Keratinocyte (primary cell): ENCODE results near the gene DTX3L. TPM values are rescaled to one million over a fixed set of nuclear protein-coding genes. Genes with fewer than 3 reads are reported as not detected.

ENCODE experiments used
- DNase-seq: peaks from one replicate; pipeline ENCODE4 v3.0.0-alpha.2; 2011; ENCODE audit warnings: low read depth, missing footprints, low spot score
- FAIRE-seq: peaks from 2 replicates; lab custom pipeline; 2011; peaks lifted over from hg19 to GRCh38; lab: Jason Lieb, UNC
- H2AFZ ChIP-seq: 2 replicates; pipeline ENCODE4 v1.6.0; 2012; ENCODE audit warnings: low read length, control low read depth, inconsistent platforms; ENCODE audit not compliant: control insufficient read depth
- H3K27ac ChIP-seq: 2 replicates; pipeline ENCODE4 v1.5.1; 2011; ENCODE audit warnings: low read length; ENCODE audit not compliant: control insufficient read depth, insufficient read depth
- H3K27me3 ChIP-seq: 3 replicates; pipeline ENCODE4 v1.6.0; 2011; ENCODE audit warnings: low read length; ENCODE audit not compliant: control insufficient read depth, insufficient read depth; ENCODE audit errors: extremely low read depth
- H3K36me3 ChIP-seq, 2 experiments: 2 replicates in 1 of 2; 3 replicates in 1 of 2; pipeline ENCODE4 v1.5.1; 2011; ENCODE audit warnings: low read length in 2 of 2, mild to moderate bottlenecking in 1 of 2; ENCODE audit not compliant: control insufficient read depth in 2 of 2, insufficient read depth in 2 of 2; ENCODE audit errors: extremely low read depth in 1 of 2
- H3K4me1 ChIP-seq: 3 replicates; pipeline ENCODE4 v1.5.1; 2011; ENCODE audit warnings: low read length; ENCODE audit not compliant: control insufficient read depth, insufficient read depth; ENCODE audit errors: extremely low read depth
- H3K4me2 ChIP-seq: 3 replicates; pipeline ENCODE4 v1.6.0; 2011; ENCODE audit warnings: low read depth, low read length; ENCODE audit not compliant: control insufficient read depth, insufficient read depth; ENCODE audit errors: extremely low read depth
- H3K4me3 ChIP-seq, 3 experiments: fragments of 200-600 bp in 1 of 3; sonication (generic) in 1 of 3; 2 replicates in 2 of 3; 3 replicates in 1 of 3; pipeline ENCODE4 v1.5.1; 2011 to 2016; ENCODE audit warnings: low read length in 3 of 3, mild to moderate bottlenecking in 3 of 3, control low read depth in 2 of 3, inconsistent platforms in 1 of 3, low read depth in 1 of 3, mixed read lengths in 1 of 3, mixed run types in 1 of 3, moderate library complexity in 1 of 3; ENCODE audit not compliant: control insufficient read depth in 2 of 3, insufficient read depth in 2 of 3; ENCODE audit errors: extremely low read depth in 1 of 3
- H3K79me2 ChIP-seq: 2 replicates; pipeline ENCODE4 v1.6.0; 2012; ENCODE audit warnings: low read length; ENCODE audit not compliant: control insufficient read depth, insufficient read depth
- H3K9ac ChIP-seq: 3 replicates; pipeline ENCODE4 v1.6.0; 2011; ENCODE audit warnings: low read length; ENCODE audit not compliant: control insufficient read depth, insufficient read depth; ENCODE audit errors: extremely low read depth
- H3K9me1 ChIP-seq: 3 replicates; pipeline ENCODE4 v1.6.0; 2011; ENCODE audit warnings: low read length; ENCODE audit not compliant: control insufficient read depth, insufficient read depth; ENCODE audit errors: extremely low read depth
- H3K9me3 ChIP-seq: 2 replicates; pipeline ENCODE4 v1.5.1; 2012; ENCODE audit warnings: low read depth, low read length; ENCODE audit not compliant: control insufficient read depth
- H4K20me1 ChIP-seq: 3 replicates; pipeline ENCODE4 v1.6.0; 2011; ENCODE audit warnings: low read length; ENCODE audit not compliant: control insufficient read depth, insufficient read depth; ENCODE audit errors: extremely low read depth
- EZH2 ChIP-seq: IDR thresholded peaks from one replicate; pipeline ENCODE4 v1.6.1; 2012; ENCODE audit warnings: inconsistent platforms, mild to moderate bottlenecking, low read length, moderate library complexity
- dilution Hi-C: fragments of 300-500 bp; cut with MboI; formaldehyde crosslinking; loops from one replicate; pipeline ENCODE4 v1.7.0; 2020; ENCODE audit warnings: low sequenced_read_pairs; ENCODE audit not compliant: extremely low pct_ligation_motif_present
- polyA minus RNA-seq, 3 experiments: library from RNA; depleted of rRNA, polyadenylated mRNA; stranded (reverse); fragments of >200 nt; gene quantifications; 1 replicate in 1 of 3; 2 replicates in 1 of 3; 3 replicates in 1 of 3; pipeline ENCODE4 v1.2.3, GENCODE V29; 2011
- polyA plus RNA-seq, 5 experiments: library from polyadenylated mRNA; depleted of rRNA in 3 of 5; stranded (reverse) in 3 of 5; stranded (forward) in 1 of 5; unstranded in 1 of 5; fragments of >200 nt; gene quantifications; 1 replicate in 1 of 5; 2 replicates in 3 of 5; 3 replicates in 1 of 5; pipeline versions ENCODE4 v1.2.1 to v1.2.3, GENCODE V29; 2011 to 2012; ENCODE audit warnings: missing spikeins in 2 of 5, low read depth in 1 of 5, low replicate concordance in 1 of 5
- TF ChIP-seq, protein P1 (sequence below), 3 experiments: IDR thresholded peaks in 1 of 3; conservative IDR thresholded peaks in 1 of 3; optimal IDR thresholded peaks in 1 of 3; 2 replicates in 2 of 3; 3 replicates in 1 of 3; pipeline versions ENCODE3 to v1.5.1; 2011; ENCODE audit warnings: low read length in 3 of 3, mild to moderate bottlenecking in 3 of 3, moderate library complexity in 2 of 3, control low read depth in 1 of 3, inconsistent platforms in 1 of 3; ENCODE audit not compliant: insufficient read depth in 2 of 3; ENCODE audit errors: extremely low read depth in 1 of 3

Gene DTX3L
- polyA plus RNA-seq (7.2 to 19.6 TPM (median 13.6 TPM) in 3 replicates), polyA minus RNA-seq (8.6 to 20.1 TPM (median 18.8 TPM) in 3 replicates)
- 4.5 TPM for polyA plus RNA-seq (2011; ENCODE audit: low read depth)
- 9.1 and 14.4 TPM in 2 replicates for polyA plus RNA-seq (2011; cell fraction: cytosol; rRNA removed)
- 15.8 and 16.3 TPM in 2 replicates for polyA plus RNA-seq (2011; cell fraction: nucleus; rRNA removed)
- polyA plus RNA-seq (2012; ENCODE audit: low replicate concordance), result 2.7 and 24.1 TPM in 2 replicates
- 12.5 TPM for polyA minus RNA-seq (2011; cell fraction: cytosol; rRNA and poly(A)+ RNA removed)
- 10.4 and 21.8 TPM in 2 replicates for polyA minus RNA-seq (2011; cell fraction: nucleus; rRNA and poly(A)+ RNA removed)

DNA sequence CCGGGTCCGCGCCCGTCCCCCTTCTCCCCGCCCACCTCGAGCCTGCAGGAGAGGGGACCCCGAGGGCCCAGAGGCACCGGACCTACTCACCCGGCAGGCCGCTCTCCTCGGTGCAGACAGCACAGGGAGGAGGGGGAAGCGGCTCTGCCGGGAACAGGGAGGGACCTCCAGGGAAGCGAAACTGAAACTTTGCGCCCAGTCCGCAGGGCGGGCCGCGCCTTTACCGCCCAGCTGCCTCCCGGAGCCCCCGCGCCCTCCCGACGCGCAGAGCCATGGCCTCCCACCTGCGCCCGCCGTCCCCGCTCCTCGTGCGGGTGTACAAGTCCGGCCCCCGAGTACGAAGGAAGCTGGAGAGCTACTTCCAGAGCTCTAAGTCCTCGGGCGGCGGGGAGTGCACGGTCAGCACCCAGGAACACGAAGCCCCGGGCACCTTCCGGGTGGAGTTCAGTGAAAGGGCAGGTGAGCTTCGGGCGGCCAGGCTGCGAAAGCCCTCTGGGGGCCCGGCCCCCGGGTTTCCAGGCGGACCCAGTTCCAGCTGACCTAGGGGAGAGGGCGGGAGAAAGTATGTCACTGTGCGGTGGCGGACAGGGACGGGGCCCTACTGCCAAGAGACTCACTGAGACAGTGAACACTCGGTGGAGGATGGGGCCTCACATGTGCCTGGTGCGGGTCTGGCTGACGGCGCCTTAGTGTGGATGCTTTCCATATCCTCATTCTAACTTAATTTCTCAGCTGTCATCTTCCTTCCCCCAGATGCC, at the start of gene DTX3L, which contains the start of gene PARP9:
Gene DTX3L (plus strand): TSS at position 184 of the 758 bp plus-strand sequence. CDS start 89 bp downstream, at position 273.
Gene PARP9 (minus strand): TSS at position 146 of the 758 bp plus-strand sequence. CDS start 4,680 bp downstream, outside the sequence.
- H2AFZ ChIP-seq, result peak within 1 kb of the TSS; percentile 80
- peak within 1 kb of the TSS; percentile 85 for H3K27ac ChIP-seq
- peaks cover 16% of the 10 kb centered on the region for H3K4me1 ChIP-seq
- dilution Hi-C loops, result no loop called here
- H3K9me1 ChIP-seq, result no peaks in the 10 kb centered on the region
- no peaks in the 10 kb centered on the region for H3K27me3 ChIP-seq
- peaks cover 4 to 8% of the 10 kb centered on the region in 2 experiments for H3K36me3 ChIP-seq
- DNase-seq (peak; percentile 11), FAIRE-seq (no peak)
- peak within 1 kb of the TSS; percentile 88 for H3K4me2 ChIP-seq
- H3K4me3 ChIP-seq, result peak within 1 kb of the TSS; percentile 61 to 88 (median 75)
- H3K9ac ChIP-seq, result peak within 1 kb of the TSS; percentile 92
- peaks cover 21% of the 10 kb centered on the region for H3K79me2 ChIP-seq
- TF ChIP-seq EZH2, result no peak
- TF ChIP-seq, protein P1, sequence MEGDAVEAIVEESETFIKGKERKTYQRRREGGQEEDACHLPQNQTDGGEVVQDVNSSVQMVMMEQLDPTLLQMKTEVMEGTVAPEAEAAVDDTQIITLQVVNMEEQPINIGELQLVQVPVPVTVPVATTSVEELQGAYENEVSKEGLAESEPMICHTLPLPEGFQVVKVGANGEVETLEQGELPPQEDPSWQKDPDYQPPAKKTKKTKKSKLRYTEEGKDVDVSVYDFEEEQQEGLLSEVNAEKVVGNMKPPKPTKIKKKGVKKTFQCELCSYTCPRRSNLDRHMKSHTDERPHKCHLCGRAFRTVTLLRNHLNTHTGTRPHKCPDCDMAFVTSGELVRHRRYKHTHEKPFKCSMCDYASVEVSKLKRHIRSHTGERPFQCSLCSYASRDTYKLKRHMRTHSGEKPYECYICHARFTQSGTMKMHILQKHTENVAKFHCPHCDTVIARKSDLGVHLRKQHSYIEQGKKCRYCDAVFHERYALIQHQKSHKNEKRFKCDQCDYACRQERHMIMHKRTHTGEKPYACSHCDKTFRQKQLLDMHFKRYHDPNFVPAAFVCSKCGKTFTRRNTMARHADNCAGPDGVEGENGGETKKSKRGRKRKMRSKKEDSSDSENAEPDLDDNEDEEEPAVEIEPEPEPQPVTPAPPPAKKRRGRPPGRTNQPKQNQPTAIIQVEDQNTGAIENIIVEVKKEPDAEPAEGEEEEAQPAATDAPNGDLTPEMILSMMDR (optimal IDR thresholded peaks at IDR 0.05 in 1 of 3, IDR thresholded peaks at IDR 0.05 in 1 of 3, conservative IDR thresholded peaks at IDR 0.05 in 1 of 3; ENCODE audit: extremely low read depth in 1 of 3, insufficient read depth in 2 of 3, low read length in 3 of 3), result no peak
- no peaks in the 10 kb centered on the region for H4K20me1 ChIP-seq
- H3K9me3 ChIP-seq, result no peaks in the 10 kb centered on the region

DNA sequence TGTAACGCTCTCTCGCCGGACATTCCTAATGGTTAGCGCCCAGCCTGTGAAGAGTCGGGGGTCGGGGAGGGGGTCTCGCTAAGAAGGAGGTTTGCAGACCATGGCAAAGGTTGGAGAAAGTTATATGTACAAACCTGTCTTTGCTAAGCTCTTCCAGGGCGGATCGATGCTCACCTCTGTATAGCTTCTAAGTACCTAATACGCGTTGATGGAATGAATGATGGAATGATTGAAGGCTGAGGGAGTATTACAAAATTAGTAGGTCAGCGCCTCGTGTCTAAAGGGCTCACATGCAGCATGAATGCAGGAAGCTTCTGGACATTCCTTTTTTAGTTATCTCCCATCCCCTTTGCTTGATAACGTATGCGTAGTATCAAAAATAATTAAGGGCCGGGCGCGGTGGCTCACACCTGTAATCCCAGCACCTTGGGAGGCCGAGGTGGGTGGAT, 49.1 kb upstream of the DTX3L start:
- Histone ChIP-seq H3K4me3 (peak overlapping the region; percentile 65 to 88 (median 76)), H3K9me3 (no peaks in the 10 kb centered on the region), H3K4me1 (peaks cover 12% of the 10 kb centered on the region), H3K79me2 (peaks cover 40% of the 10 kb centered on the region), H3K9me1 (no peaks in the 10 kb centered on the region), H3K27ac (peak overlapping the region; percentile 85), H3K4me2 (peak overlapping the region; percentile 91), H3K36me3 (no peaks in the 10 kb centered on the region), H3K27me3 (no peaks in the 10 kb centered on the region), H3K9ac (peak overlapping the region; percentile 90), H4K20me1 (peaks cover 10% of the 10 kb centered on the region), H2AFZ (peak overlapping the region; percentile 97)
- DNase-seq, result no peak
- TF ChIP-seq, protein P1 (optimal IDR thresholded peaks at IDR 0.05 in 1 of 3, IDR thresholded peaks at IDR 0.05 in 1 of 3, conservative IDR thresholded peaks at IDR 0.05 in 1 of 3; ENCODE audit: extremely low read depth in 1 of 3, insufficient read depth in 2 of 3, low read length in 3 of 3), result no peak
- TF ChIP-seq EZH2, result no peak
- dilution Hi-C loops, result no loop called here
- no peak for FAIRE-seq
